Cardiac muscle cell (in vitro differentiated cells and primary cell): ENCODE results near the gene UBIAD1. TPM values are rescaled to one million over a fixed set of nuclear protein-coding genes. Genes with fewer than 3 reads are reported as not detected.

Experiments used
- DNase-seq, 2 donors: peaks; one replicate each; pipeline versions ENCODE4 v3.0.0 to v3.0.0-alpha.2; 2010 to 2017; ENCODE audit warnings: low read depth in 1 of 2, low spot score in 1 of 2
- H3K27ac ChIP-seq: fragments of 200-600 bp; sonication (generic); 2 replicates; pipeline ENCODE4 v1.5.1; 2016
- H3K27me3 ChIP-seq: fragments of 200-600 bp; sonication (generic); 2 replicates; pipeline ENCODE4 v1.6.0; 2016; ENCODE audit warnings: control low read depth
- H3K36me3 ChIP-seq: fragments of 200-600 bp; sonication (generic); 2 replicates; pipeline ENCODE4 v1.5.1; 2016; ENCODE audit warnings: control low read depth
- H3K4me1 ChIP-seq: fragments of 200-600 bp; sonication (generic); 2 replicates; pipeline ENCODE4 v1.8.1; 2017; ENCODE audit warnings: low read depth, mild to moderate bottlenecking, mixed run types
- H3K4me3 ChIP-seq: fragments of 200-600 bp; sonication (generic); 2 replicates; pipeline ENCODE4 v1.5.1; 2016; ENCODE audit warnings: mild to moderate bottlenecking
- H3K9me3 ChIP-seq: fragments of 200-600 bp; sonication (generic); 2 replicates; pipeline ENCODE4 v1.5.1; 2017; ENCODE audit warnings: low read depth, mild to moderate bottlenecking, control low read depth
- CTCF ChIP-seq: IDR thresholded peaks from 2 replicates; pipeline ENCODE4 v1.5.1; 2012; ENCODE audit warnings: low read depth, mild to moderate bottlenecking, low read length
- polyA plus RNA-seq: library from polyadenylated mRNA; unstranded; fragments of >200 nt; fragmentation: Nextera tagmentation; extraction: Ambion mirVana; gene quantifications from 2 replicates; pipeline ENCODE4 v1.2.1, GENCODE V29; 2016
- total RNA-seq: library from RNA; depleted of rRNA; stranded (reverse); fragments of >200 nt; gene quantifications from 2 replicates; pipeline ENCODE4 v1.2.3, GENCODE V29; 2016

The UBIAD1 gene
- total and polyA plus RNA-seq, 2 experiments from 2014 or later = 16.9 to 18.7 TPM

- Histone ChIP-seq H3K27me3 (no peaks in the 10 kb centered on the region), H3K4me1 (no peaks in the 10 kb centered on the region), H3K4me3 (no peak overlapping the region), H3K27ac (no peak overlapping the region), H3K36me3 (peaks cover 60% of the 10 kb centered on the region), H3K9me3 (no peaks in the 10 kb centered on the region)
- DNase-seq = no peak
- TF ChIP-seq CTCF = no peak
Observed at GRCh38 chr1:11238311-11238710, 34.7 kb upstream of the UBIAD1 start.

- no peak for DNase-seq
- no peak overlapping the region for H3K4me3 ChIP-seq
- peaks cover 47% of the 10 kb centered on the region for H3K36me3 ChIP-seq
- no peaks in the 10 kb centered on the region for H3K4me1 ChIP-seq
- H3K27me3 ChIP-seq = no peaks in the 10 kb centered on the region
- no peaks in the 10 kb centered on the region for H3K9me3 ChIP-seq
- TF ChIP-seq CTCF = no peak
- H3K27ac ChIP-seq = no peak overlapping the region
Observed at GRCh38 chr1:11245248-11245647, 27.8 kb upstream of the UBIAD1 start.

- H3K36me3 ChIP-seq = peaks cover 44% of the 10 kb centered on the region
- no peak for DNase-seq
- no peaks in the 10 kb centered on the region for H3K4me1 ChIP-seq
- H3K4me3 ChIP-seq = no peak overlapping the region
- no peaks in the 10 kb centered on the region for H3K9me3 ChIP-seq
- TF ChIP-seq CTCF = no peak
- H3K27ac ChIP-seq = no peak overlapping the region
- H3K27me3 ChIP-seq = no peaks in the 10 kb centered on the region
Observed at GRCh38 chr1:11245904-11246719, 26.9 kb upstream of the UBIAD1 start.

- no peak overlapping the region for H3K27ac ChIP-seq
- H3K4me3 ChIP-seq = no peak overlapping the region
- H3K27me3 ChIP-seq = no peaks in the 10 kb centered on the region
- H3K36me3 ChIP-seq = peaks cover 53% of the 10 kb centered on the region
- TF ChIP-seq CTCF = no peak
- no peaks in the 10 kb centered on the region for H3K9me3 ChIP-seq
- peak in 1 of 2 donors; percentile 9 for DNase-seq
- no peaks in the 10 kb centered on the region for H3K4me1 ChIP-seq
Observed at GRCh38 chr1:11248169-11248568, 24.8 kb upstream of the UBIAD1 start.

- DNase-seq = no peak
- Histone ChIP-seq H3K27me3 (no peaks in the 10 kb centered on the region), H3K4me3 (no peak overlapping the region), H3K4me1 (no peaks in the 10 kb centered on the region), H3K36me3 (peaks cover 54% of the 10 kb centered on the region), H3K9me3 (no peaks in the 10 kb centered on the region), H3K27ac (no peak overlapping the region)
- TF ChIP-seq CTCF = no peak
Observed at GRCh38 chr1:11252538-11252937, 20.5 kb upstream of the UBIAD1 start.
